Right lobe of liver (tissue), 6 donors: ENCODE measurements around the gene STK35. TPM values are rescaled to one million over a fixed set of nuclear protein-coding genes. Genes with fewer than 3 reads are reported as not detected.

Experiments
- ATAC-seq, 4 donors: fragments of 200-7000 bp; cut with Tn5 transposase; one replicate each; pipeline ENCODE4 v1.9.1; 2020; ENCODE audit warnings: mild to moderate bottlenecking in 4 of 4, moderate library complexity in 4 of 4
- DNase-seq, 3 donors: peaks; one replicate each; pipeline ENCODE4 v3.0.0-alpha.2; 2020
- H3K27ac ChIP-seq, 3 donors: fragments of 200-600 bp; one replicate each; pipeline ENCODE4 v1.8.0; 2022
- H3K27me3 ChIP-seq, 2 donors: fragments of 200-600 bp; one replicate each; pipeline ENCODE4 v1.8.0; 2022
- H3K36me3 ChIP-seq, 4 donors: fragments of 200-600 bp; sonication (generic) in 1 of 4; one replicate each; pipeline versions ENCODE4 v1.5.1 to v1.8.0; 2017 to 2022; ENCODE audit warnings: control low read depth in 1 of 4
- H3K4me1 ChIP-seq, 4 donors: fragments of 200-600 bp; sonication (generic) in 1 of 4; one replicate each; pipeline versions ENCODE4 v1.5.1 to v1.8.0; 2017 to 2022; ENCODE audit warnings: control low read depth in 1 of 4
- H3K4me3 ChIP-seq, 3 donors: fragments of 200-600 bp; one replicate each; pipeline ENCODE4 v1.8.0; 2022
- H3K9me3 ChIP-seq, 4 donors: fragments of 200-600 bp; sonication (generic) in 1 of 4; one replicate each; pipeline versions ENCODE4 v1.5.1 to v1.8.0; 2017 to 2022; ENCODE audit warnings: control low read depth in 1 of 4
- POLR2A ChIP-seq: fragments of 450-650 bp; IDR thresholded peaks from one replicate; pipeline ENCODE4 v1.6.1; 2017; ENCODE audit warnings: antibody characterized with exemption, mild to moderate bottlenecking
- WGBS: methylation state at CpG from one replicate; pipeline ENCODE4 v1.1.6; 2018; ENCODE audit warnings: low coverage, low lambda C conversion rate; ENCODE audit not compliant: insufficient coverage; ENCODE audit errors: missing lambda C conversion rate; 5-methylcytosine and 5-hydroxymethylcytosine counted together
- intact Hi-C, 2 donors: fragments of 100-400 bp; cut with DNase I; formaldehyde crosslinking; loops; one replicate each; pipeline versions ENCODE4 v1.11.2 to v1.14.1; 2022
- total RNA-seq, 6 experiments: library from RNA; depleted of rRNA in 2 of 6; stranded (reverse); fragments of >200 nt in 2 of 6; fragmentation: NEBNext Ultra II Directional in 3 of 6; extraction: Animal tissue kit (Norgen Biotek cat#: 25700) in 3 of 6; gene quantifications; one replicate each; pipeline versions ENCODE4 v1.1.0 to v1.2.4, GENCODE V29; 2016 to 2023
- TF ChIP-seq, protein P1 (sequence below), 4 donors: fragments of 200-600 bp in 3 of 4; fragments of 450-650 bp in 1 of 4; IDR thresholded peaks; one replicate each; pipeline versions ENCODE4 v1.5.1 to v1.8.0; 2016 to 2022; ENCODE audit warnings: antibody characterized with exemption in 4 of 4, mild to moderate bottlenecking in 2 of 4
- donor health status: DM: no; HTN: yes; CAD: no.
- donor health status: DM: no; HTN: no; CAD: no.
- donor health status: DM: no; HTN: no; CAD: no.
- donor health status: DM: no; HTN: yes; CAD: no.
- donor health status: DM: no; HTN: yes; CAD: no.

Gene STK35
- total RNA-seq, 6 experiments from 2014 or later: 6.0 to 12.7 (median 7.2) TPM

DNA sequence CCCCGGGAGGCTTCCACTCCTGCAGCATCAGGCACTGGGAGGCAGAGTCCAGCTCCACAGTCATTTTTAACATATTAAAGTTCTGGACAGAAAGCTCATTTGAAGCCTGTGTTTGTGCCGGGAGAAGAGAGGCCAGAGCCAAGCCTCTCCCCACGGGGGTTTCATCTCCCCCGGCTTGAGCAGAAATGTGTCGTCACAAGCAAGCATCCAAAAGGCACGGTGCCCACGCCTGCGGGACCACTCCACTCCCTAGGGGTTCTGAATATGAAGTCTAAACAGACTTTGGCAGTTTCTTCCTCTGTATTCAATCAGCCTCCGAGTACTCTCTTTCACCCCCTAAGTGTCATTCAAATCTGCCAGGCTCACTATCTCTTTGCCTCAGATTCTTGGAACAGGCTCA, 75.3 kb downstream of the STK35 start:
- H3K4me3 ChIP-seq: no peak overlapping the region
- no peaks in the 10 kb centered on the region for H3K9me3 ChIP-seq
- H3K27me3 ChIP-seq: no peaks in the 10 kb centered on the region
- intact Hi-C loops: loop anchor here in 1 of 2 donors (10.0 kb wide), 1 partner anchor 192 kb away; no protein-coding TSS in a partner anchor
- ATAC-seq (no peak), DNase-seq (no peak)
- 57% methylated on average over 8 of the region's 9 CpGs for WGBS
- no peak overlapping the region for H3K27ac ChIP-seq
- no peaks in the 10 kb centered on the region for H3K4me1 ChIP-seq
- TF ChIP-seq, protein P1, sequence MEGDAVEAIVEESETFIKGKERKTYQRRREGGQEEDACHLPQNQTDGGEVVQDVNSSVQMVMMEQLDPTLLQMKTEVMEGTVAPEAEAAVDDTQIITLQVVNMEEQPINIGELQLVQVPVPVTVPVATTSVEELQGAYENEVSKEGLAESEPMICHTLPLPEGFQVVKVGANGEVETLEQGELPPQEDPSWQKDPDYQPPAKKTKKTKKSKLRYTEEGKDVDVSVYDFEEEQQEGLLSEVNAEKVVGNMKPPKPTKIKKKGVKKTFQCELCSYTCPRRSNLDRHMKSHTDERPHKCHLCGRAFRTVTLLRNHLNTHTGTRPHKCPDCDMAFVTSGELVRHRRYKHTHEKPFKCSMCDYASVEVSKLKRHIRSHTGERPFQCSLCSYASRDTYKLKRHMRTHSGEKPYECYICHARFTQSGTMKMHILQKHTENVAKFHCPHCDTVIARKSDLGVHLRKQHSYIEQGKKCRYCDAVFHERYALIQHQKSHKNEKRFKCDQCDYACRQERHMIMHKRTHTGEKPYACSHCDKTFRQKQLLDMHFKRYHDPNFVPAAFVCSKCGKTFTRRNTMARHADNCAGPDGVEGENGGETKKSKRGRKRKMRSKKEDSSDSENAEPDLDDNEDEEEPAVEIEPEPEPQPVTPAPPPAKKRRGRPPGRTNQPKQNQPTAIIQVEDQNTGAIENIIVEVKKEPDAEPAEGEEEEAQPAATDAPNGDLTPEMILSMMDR (IDR thresholded peaks at IDR 0.05): no peak
- no peak for TF ChIP-seq POLR2A
- no peaks in the 10 kb centered on the region for H3K36me3 ChIP-seq

DNA sequence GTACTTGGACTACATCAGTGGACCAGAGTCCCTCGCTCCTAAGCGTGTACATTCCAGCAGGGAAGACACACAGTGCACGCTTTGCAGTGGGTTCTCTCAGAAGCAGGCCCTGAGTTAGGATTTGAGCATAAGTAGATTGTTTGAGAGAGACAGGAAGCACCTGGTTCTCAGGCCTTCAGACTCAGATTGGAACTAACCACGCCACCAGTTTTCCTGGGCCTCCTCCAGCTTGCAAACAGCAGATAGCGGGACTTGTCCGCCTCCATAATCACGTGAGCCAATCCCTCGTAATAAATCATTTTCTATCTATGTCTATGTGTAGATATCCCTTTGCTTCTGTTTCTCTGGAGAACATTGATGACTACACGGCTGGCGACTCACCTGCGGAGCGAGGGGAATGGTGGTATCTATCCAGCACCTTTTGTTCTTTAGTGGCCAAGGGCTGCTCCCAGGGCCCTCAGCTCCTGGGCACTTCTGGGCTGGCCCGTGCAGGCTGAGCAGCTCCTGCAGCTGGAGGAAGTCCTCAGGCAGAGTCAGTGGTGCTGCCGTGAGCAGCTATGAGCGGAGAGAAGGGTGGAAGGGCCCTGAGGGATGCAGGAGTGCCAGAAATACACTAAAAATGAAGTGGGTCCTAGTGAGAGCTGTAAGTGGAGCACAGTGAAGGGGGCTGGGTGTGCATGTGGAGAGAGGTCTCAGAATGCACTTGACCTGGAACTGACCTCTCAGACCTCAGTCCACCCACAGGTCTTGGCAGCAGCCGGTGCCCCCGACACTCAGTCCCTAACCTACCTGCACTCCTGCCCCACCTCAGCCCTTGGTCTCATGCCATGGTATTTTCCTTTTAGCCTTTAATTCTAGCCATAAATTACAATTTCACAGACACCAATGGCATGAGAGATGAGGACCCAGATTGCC, 76.9 kb downstream of the STK35 start:
- intact Hi-C loops: loop anchor here in 1 of 2 donors (10.0 kb wide), 1 partner anchor 194 kb away; no protein-coding TSS in a partner anchor
- ATAC-seq: no peak
- Histone ChIP-seq H3K36me3 (no peaks in the 10 kb centered on the region), H3K4me1 (no peaks in the 10 kb centered on the region), H3K9me3 (no peaks in the 10 kb centered on the region), H3K27ac (no peak overlapping the region), H3K4me3 (no peak overlapping the region), H3K27me3 (no peaks in the 10 kb centered on the region)
- no peak for TF ChIP-seq POLR2A
- TF ChIP-seq, protein P1 (IDR thresholded peaks at IDR 0.05): no peak
- DNase-seq: no peak
- WGBS: 49% methylated on average over 11 of the region's 17 CpGs

DNA sequence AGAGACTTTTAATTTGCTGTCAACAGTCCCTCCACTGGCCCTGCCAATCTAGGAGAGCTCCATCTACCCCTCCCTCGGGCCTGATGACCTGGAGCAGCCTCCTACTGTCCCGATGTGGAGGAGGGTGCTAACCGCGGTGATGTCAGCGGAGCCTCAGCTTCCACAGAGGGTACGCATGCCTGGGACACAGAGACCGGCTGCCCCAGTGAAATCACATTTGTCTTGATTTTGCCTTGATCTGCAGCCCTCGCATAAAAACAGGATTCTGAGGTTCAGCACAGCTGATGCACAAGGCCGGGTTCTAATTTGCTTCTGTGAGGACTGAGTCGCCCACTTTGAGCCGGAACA, 77.6 kb downstream of the STK35 start:
- WGBS: 68% methylated on average over 7 of the region's 11 CpGs
- Histone ChIP-seq H3K27me3 (no peaks in the 10 kb centered on the region), H3K27ac (no peak overlapping the region), H3K4me3 (no peak overlapping the region), H3K36me3 (no peaks in the 10 kb centered on the region), H3K4me1 (no peaks in the 10 kb centered on the region), H3K9me3 (no peaks in the 10 kb centered on the region)
- ATAC-seq (no peak), DNase-seq (no peak)
- intact Hi-C loops: loop anchor here in 1 of 2 donors (10.0 kb wide), 1 partner anchor 194 kb away; no protein-coding TSS in a partner anchor
- TF ChIP-seq, protein P1 (IDR thresholded peaks at IDR 0.05): no peak
- TF ChIP-seq POLR2A: no peak

DNA sequence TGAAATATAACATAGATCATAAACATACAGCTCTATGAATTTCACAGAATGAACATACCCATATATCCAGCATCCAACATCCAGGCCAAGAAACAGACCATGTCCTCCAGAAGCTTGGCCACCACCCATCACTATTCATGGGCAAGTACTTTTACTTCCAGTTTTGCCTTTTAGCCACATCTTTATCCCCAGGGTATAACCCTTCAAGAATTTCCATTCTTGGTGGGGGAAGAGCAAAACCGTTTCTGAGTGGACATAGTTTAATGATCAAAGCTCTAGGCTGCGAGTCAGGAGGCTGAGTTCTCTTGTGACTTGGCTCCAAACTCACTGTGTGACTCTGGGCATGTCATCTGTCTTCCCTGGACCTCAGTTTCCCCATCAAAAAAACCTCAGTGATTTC, 78.3 kb downstream of the STK35 start:
- DNase-seq (no peak), ATAC-seq (no peak)
- H3K4me3 ChIP-seq: no peak overlapping the region
- H3K27ac ChIP-seq: no peak overlapping the region
- 43% methylated on average over 2 of the region's 2 CpGs for WGBS
- H3K9me3 ChIP-seq: no peaks in the 10 kb centered on the region
- H3K4me1 ChIP-seq: no peaks in the 10 kb centered on the region
- intact Hi-C loops: loop anchor here in 1 of 2 donors (10.0 kb wide), 1 partner anchor 195 kb away; no protein-coding TSS in a partner anchor
- TF ChIP-seq, protein P1 (IDR thresholded peaks at IDR 0.05): no peak
- no peak for TF ChIP-seq POLR2A
- H3K36me3 ChIP-seq: no peaks in the 10 kb centered on the region
- H3K27me3 ChIP-seq: no peaks in the 10 kb centered on the region
